Small intestine (tissue), 7 donors: ENCODE results near the gene PITPNC1. TPM values are rescaled to one million over a fixed set of nuclear protein-coding genes. Genes with fewer than 3 reads are reported as not detected.
"Not testable (repeated sequence)": the region's sequence is repeated elsewhere in the genome, so short reads cannot be mapped to it uniquely, and the experiment has no call there.

Source experiments
- DNase-seq, 2 donors: peaks; one replicate each; pipeline versions ENCODE4 v3.0.0 to v3.0.0-alpha.2; 2013
- FAIRE-seq: peaks from 2 replicates; lab custom pipeline; 2012; peaks lifted over from hg19 to GRCh38; lab: Jason Lieb, UNC
- H3K27ac ChIP-seq, 3 donors: one replicate each; pipeline ENCODE4 v1.5.1; 2013; ENCODE audit warnings: low read length in 2 of 3, mild to moderate bottlenecking in 2 of 3, control low read depth in 1 of 3, inconsistent platforms in 1 of 3, low read depth in 1 of 3, moderate library complexity in 1 of 3
- H3K27me3 ChIP-seq, 3 donors: one replicate each; pipeline ENCODE4 v1.6.1; 2013; ENCODE audit warnings: low read length in 3 of 3, inconsistent platforms in 1 of 3; ENCODE audit not compliant: control insufficient read depth in 3 of 3, insufficient read depth in 3 of 3
- H3K36me3 ChIP-seq, 3 donors: one replicate each; pipeline ENCODE4 v1.6.1; 2013; ENCODE audit warnings: low read length in 3 of 3, inconsistent platforms in 1 of 3, low read depth in 1 of 3, mild to moderate bottlenecking in 1 of 3, moderate library complexity in 1 of 3; ENCODE audit not compliant: control insufficient read depth in 3 of 3, insufficient read depth in 2 of 3
- H3K4me1 ChIP-seq, 3 donors: one replicate each; pipeline ENCODE4 v1.6.1; 2013; ENCODE audit warnings: low read length in 2 of 3, inconsistent platforms in 1 of 3, low read depth in 1 of 3, mild to moderate bottlenecking in 1 of 3, moderate library complexity in 1 of 3; ENCODE audit not compliant: control insufficient read depth in 3 of 3, insufficient read depth in 2 of 3
- H3K4me3 ChIP-seq, 3 donors: one replicate each; pipeline ENCODE4 v1.5.1; 2013; ENCODE audit warnings: low read length in 3 of 3, control low read depth in 1 of 3, inconsistent platforms in 1 of 3, low read depth in 1 of 3, mild to moderate bottlenecking in 1 of 3, moderate library complexity in 1 of 3
- H3K9me3 ChIP-seq, 2 donors: one replicate each; pipeline ENCODE4 v1.6.1; 2013; ENCODE audit warnings: low read depth in 1 of 2, low read length in 1 of 2; ENCODE audit not compliant: control insufficient read depth in 2 of 2, insufficient read depth in 1 of 2
- WGBS, 3 donors: extraction: QIAGEN DNeasy Blood & Tissue Kit; methylation state at CpG; one replicate each; pipeline ENCODE4 v1.1.7; 2013; 5-methylcytosine and 5-hydroxymethylcytosine counted together
- polyA plus RNA-seq, 4 donors: library from polyadenylated mRNA; stranded (reverse) in 3 of 4; unstranded in 1 of 4; fragments of 200-250 nt in 3 of 4; fragments of 120-200 nt in 1 of 4; gene quantifications; one replicate each; pipeline versions ENCODE4 v1.2.1 to v1.2.3, GENCODE V29; 2013
- donor health status: healthy with polysubstance abuse.
- donor health status: control.
- donor health status: control.
- donor health status: Bipolar disorder and iron deficiency.
- donor health status: healthy.

PITPNC1 gene
- polyA plus RNA-seq, 4 donors = 0.67 to 11.7 (median 3.4) TPM

GRCh38 chr17:67629971-67630320 lies 252.9 kb downstream of the PITPNC1 start:
- peaks cover 0 to 3% of the 10 kb centered on the region in 2 donors for H3K9me3 ChIP-seq
- H3K27me3 ChIP-seq = no peaks in the 10 kb centered on the region
- H3K36me3 ChIP-seq = no peaks in the 10 kb centered on the region
- no peak overlapping the region for H3K27ac ChIP-seq
- WGBS, 3 donors = 38 to 45% (median 42%) methylated on average over 4 of the region's 4 CpGs
- H3K4me3 ChIP-seq = no peak overlapping the region
- no peak for FAIRE-seq
- H3K4me1 ChIP-seq = no peaks in the 10 kb centered on the region
- no peak for DNase-seq

- H3K27ac ChIP-seq, H3K36me3 ChIP-seq, H3K9me3 ChIP-seq, DNase-seq, H3K4me3 ChIP-seq, H3K4me1 ChIP-seq, FAIRE-seq, H3K27me3 ChIP-seq: not testable (repeated sequence)
- 97 to 98% (median 97%) methylated on average over 7 of the region's 7 CpGs for WGBS, 3 donors
Observed at GRCh38 chr17:67630836-67631235, 253.8 kb downstream of the PITPNC1 start.

- Histone ChIP-seq H3K36me3 (no peaks in the 10 kb centered on the region), H3K27me3 (no peaks in the 10 kb centered on the region), H3K4me3 (no peak overlapping the region), H3K27ac (no peak overlapping the region), H3K9me3 (peaks cover 0 to 3% of the 10 kb centered on the region in 2 donors), H3K4me1 (no peaks in the 10 kb centered on the region)
- FAIRE-seq = no peak
- DNase-seq = no peak
- WGBS, 3 donors = 79 to 90% (median 84%) methylated on average over 8 of the region's 8 CpGs
Observed at GRCh38 chr17:67632141-67632540, 255.1 kb downstream of the PITPNC1 start.

GRCh38 chr17:67633751-67634211 lies 256.7 kb downstream of the PITPNC1 start:
- no peak for FAIRE-seq
- no peak for DNase-seq
- Histone ChIP-seq H3K36me3 (no peaks in the 10 kb centered on the region), H3K9me3 (no peaks in the 10 kb centered on the region), H3K27ac (no peak overlapping the region), H3K4me1 (no peaks in the 10 kb centered on the region), H3K27me3 (no peaks in the 10 kb centered on the region), H3K4me3 (no peak overlapping the region)
- WGBS, 3 donors = 75 to 83% (median 76%) methylated on average over 10 of the region's 10 CpGs

GRCh38 chr17:67635681-67636080 lies 258.6 kb downstream of the PITPNC1 start:
- Histone ChIP-seq H3K4me3 (no peak overlapping the region), H3K27ac (no peak overlapping the region), H3K36me3 (no peaks in the 10 kb centered on the region), H3K4me1 (no peaks in the 10 kb centered on the region), H3K27me3 (no peaks in the 10 kb centered on the region), H3K9me3 (no peaks in the 10 kb centered on the region)
- WGBS, 3 donors = 87 to 93% (median 92%) methylated on average over 7 of the region's 7 CpGs
- no peak for FAIRE-seq
- DNase-seq = no peak

GRCh38 chr17:67636312-67636711 lies 259.2 kb downstream of the PITPNC1 start:
- H3K27me3 ChIP-seq = no peaks in the 10 kb centered on the region

GRCh38 chr17:67636834-67637520 lies 259.9 kb downstream of the PITPNC1 start:
- no peaks in the 10 kb centered on the region for H3K27me3 ChIP-seq
- DNase-seq (no peak), FAIRE-seq (no peak)
- WGBS, 3 donors = 82 to 87% (median 82%) methylated on average over 13 of the region's 13 CpGs
- no peaks in the 10 kb centered on the region for H3K36me3 ChIP-seq
- H3K4me3 ChIP-seq = no peak overlapping the region
- H3K27ac ChIP-seq = no peak overlapping the region
- H3K4me1 ChIP-seq = no peaks in the 10 kb centered on the region
- H3K9me3 ChIP-seq = no peaks in the 10 kb centered on the region

More at GRCh38 chr17:67636312-67636711, 259.2 kb downstream of the PITPNC1 start:
- H3K36me3 ChIP-seq = no peaks in the 10 kb centered on the region
- WGBS, 3 donors = 94 to 98% (median 95%) methylated on average over 8 of the region's 8 CpGs
- no peaks in the 10 kb centered on the region for H3K4me1 ChIP-seq
- no peaks in the 10 kb centered on the region for H3K9me3 ChIP-seq
- no peak for DNase-seq
- no peak overlapping the region for H3K4me3 ChIP-seq
- H3K27ac ChIP-seq = no peak overlapping the region
- no peak for FAIRE-seq

GRCh38 chr17:67637901-67638641 lies 261.0 kb downstream of the PITPNC1 start:
- no peaks in the 10 kb centered on the region for H3K4me1 ChIP-seq
- no peaks in the 10 kb centered on the region for H3K36me3 ChIP-seq
- FAIRE-seq (no peak), DNase-seq (peak in 1 of 2 donors; percentile 61)
- no peaks in the 10 kb centered on the region for H3K27me3 ChIP-seq
- no peaks in the 10 kb centered on the region for H3K9me3 ChIP-seq
- 38 to 71% (median 53%) methylated on average over 8 of the region's 8 CpGs for WGBS, 3 donors
- no peak overlapping the region for H3K27ac ChIP-seq
- no peak overlapping the region for H3K4me3 ChIP-seq
